ENCODE results near the gene SETD1B. TPM values are rescaled to one million over a fixed set of nuclear protein-coding genes. Genes with fewer than 3 reads are reported as not detected.

Gene SETD1B
- total RNA-seq, 1 donor, result 4.7 TPM

DNA sequence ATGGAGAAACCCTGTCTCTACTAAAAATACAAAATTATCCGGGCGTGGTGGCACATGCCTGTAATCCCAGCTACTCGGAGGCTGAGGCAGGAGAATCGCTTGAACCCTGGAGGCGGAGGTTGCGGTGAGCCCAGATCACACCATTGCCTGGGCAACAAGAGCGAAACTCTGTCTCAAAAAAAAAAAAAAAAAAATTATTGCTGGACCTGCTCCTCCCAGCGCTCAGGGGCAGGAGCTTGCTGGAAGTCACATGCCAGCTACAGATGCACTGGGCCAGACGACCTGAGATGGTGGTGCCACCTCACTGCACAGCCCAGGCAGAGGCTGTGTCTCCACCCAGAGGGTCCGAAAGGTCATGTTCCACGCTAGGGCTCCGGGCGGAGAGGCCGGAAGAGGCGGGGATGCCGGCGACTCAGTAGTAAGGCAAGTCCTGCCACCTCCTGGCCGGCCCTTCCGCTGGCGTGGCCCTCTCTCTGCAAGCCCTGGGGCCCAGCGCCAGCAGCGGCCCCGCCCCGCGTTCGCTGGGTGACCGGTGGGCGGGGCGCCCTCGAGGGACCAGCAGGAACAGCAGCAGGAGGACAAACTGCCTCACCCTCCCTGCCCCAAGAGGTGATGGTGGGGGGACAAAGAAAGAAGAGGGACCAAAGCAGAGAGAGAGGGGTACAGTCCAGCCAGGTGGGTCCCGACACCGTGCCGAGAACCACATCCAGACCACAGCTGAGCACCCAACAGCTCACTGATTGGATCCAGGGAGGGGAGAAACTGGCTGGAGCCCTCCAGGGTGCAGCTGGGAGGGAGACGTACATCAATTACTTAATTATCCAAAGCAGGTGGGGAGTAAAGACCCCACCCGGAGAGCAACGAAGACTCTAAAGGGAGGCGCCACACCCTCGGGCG is 6.7 kb upstream of the SETD1B start:
- peak; percentile 93 for DNase-seq (ENCODE audit: low read depth)
- TF ChIP-seq, protein P1, sequence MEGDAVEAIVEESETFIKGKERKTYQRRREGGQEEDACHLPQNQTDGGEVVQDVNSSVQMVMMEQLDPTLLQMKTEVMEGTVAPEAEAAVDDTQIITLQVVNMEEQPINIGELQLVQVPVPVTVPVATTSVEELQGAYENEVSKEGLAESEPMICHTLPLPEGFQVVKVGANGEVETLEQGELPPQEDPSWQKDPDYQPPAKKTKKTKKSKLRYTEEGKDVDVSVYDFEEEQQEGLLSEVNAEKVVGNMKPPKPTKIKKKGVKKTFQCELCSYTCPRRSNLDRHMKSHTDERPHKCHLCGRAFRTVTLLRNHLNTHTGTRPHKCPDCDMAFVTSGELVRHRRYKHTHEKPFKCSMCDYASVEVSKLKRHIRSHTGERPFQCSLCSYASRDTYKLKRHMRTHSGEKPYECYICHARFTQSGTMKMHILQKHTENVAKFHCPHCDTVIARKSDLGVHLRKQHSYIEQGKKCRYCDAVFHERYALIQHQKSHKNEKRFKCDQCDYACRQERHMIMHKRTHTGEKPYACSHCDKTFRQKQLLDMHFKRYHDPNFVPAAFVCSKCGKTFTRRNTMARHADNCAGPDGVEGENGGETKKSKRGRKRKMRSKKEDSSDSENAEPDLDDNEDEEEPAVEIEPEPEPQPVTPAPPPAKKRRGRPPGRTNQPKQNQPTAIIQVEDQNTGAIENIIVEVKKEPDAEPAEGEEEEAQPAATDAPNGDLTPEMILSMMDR (IDR thresholded peaks at IDR 0.05; ENCODE audit: insufficient read depth, low read depth, low read length), result peak; percentile 41
- H3K4me3 ChIP-seq (ENCODE audit: low read depth, low read length), result peak overlapping the region; percentile 82

DNA sequence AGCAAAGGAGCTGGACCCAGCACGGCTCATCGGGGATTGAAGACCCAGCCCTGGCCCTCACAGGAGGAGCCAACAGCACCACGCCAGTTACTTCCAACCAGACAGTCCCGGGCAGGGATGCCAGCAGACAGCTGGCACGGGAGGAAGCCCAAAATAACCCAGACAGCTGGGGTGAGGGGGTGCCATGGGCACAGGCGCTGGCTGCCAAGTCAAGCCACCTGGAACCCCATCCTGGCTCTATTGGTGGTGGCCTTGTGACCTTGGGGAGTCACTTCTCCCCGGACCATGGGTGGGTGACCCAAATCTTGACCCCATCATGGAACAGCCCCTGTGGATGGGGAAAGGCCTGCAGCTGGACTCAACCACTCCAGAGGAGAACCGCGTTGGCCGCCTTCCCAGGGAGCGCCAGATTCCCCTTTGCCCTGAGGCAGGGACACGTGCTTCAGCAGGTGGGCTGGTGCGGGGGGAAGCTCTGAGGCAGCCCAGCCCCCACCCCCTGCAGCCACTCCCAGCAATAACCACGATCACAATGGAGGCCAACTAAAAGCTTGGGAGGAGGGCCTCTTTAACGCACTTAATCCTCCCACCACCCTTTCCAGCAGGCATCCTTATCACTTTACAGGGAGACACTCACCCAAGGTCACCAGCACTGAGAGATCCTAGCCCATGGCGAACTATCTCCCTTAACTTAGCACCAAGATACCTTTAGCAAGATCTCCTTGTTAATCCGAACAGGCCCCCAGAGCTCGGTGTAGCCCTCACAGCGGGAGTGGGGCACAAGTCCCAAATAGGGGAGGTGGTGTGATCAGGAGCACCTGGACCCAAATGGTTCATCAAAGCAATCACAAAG is 5.6 kb upstream of the SETD1B start:
- H3K4me3 ChIP-seq (ENCODE audit: low read depth, low read length), result peak overlapping the region; percentile 82
- DNase-seq (ENCODE audit: low read depth), result peak; percentile 72
- TF ChIP-seq, protein P1 (IDR thresholded peaks at IDR 0.05; ENCODE audit: insufficient read depth, low read depth, low read length), result no peak

- no peak for DNase-seq (ENCODE audit: low read depth)
- peak overlapping the region; percentile 82 for H3K4me3 ChIP-seq (ENCODE audit: low read depth, low read length)
Measured at GRCh38 chr12:121798787-121799155, 5.0 kb upstream of the SETD1B start.

GRCh38 chr12:121799156-121799841 is 4.5 kb upstream of the SETD1B start:
- peak; percentile 84 for DNase-seq (ENCODE audit: low read depth)
- peak overlapping the region; percentile 82 for H3K4me3 ChIP-seq (ENCODE audit: low read depth, low read length)
- TF ChIP-seq, protein P1 (IDR thresholded peaks at IDR 0.05; ENCODE audit: insufficient read depth, low read depth, low read length), result peak; percentile 6

More at GRCh38 chr12:121798787-121799155, 5.0 kb upstream of the SETD1B start:
- TF ChIP-seq, protein P1 (IDR thresholded peaks at IDR 0.05; ENCODE audit: insufficient read depth, low read depth, low read length), result no peak

GRCh38 chr12:121799842-121800693 is 3.7 kb upstream of the SETD1B start:
- TF ChIP-seq, protein P1 (IDR thresholded peaks at IDR 0.05; ENCODE audit: insufficient read depth, low read depth, low read length), result peak; percentile 1
- peak; percentile 93 for DNase-seq (ENCODE audit: low read depth)
- peak overlapping the region; percentile 82 for H3K4me3 ChIP-seq (ENCODE audit: low read depth, low read length)
